Duodenal mucosa (tissue), 2 donors: ENCODE data around the gene TM9SF4.

Experiments
- H3K27ac ChIP-seq: one replicate; pipeline ENCODE4 v1.7.0; 2013; ENCODE audit warnings: low read depth, low read length
- H3K27me3 ChIP-seq, 2 donors: one replicate each; pipeline ENCODE4 v1.7.0; 2013; ENCODE audit warnings: low read length in 2 of 2, control low read depth in 1 of 2; ENCODE audit not compliant: insufficient read depth in 2 of 2, control insufficient read depth in 1 of 2
- H3K36me3 ChIP-seq, 2 donors: one replicate each; pipeline ENCODE4 v1.7.0; 2013; ENCODE audit warnings: low read length in 2 of 2, control low read depth in 1 of 2; ENCODE audit not compliant: insufficient read depth in 2 of 2, control insufficient read depth in 1 of 2
- H3K4me1 ChIP-seq, 2 donors: one replicate each; pipeline ENCODE4 v1.7.0; 2013; ENCODE audit warnings: low read length in 2 of 2, control low read depth in 1 of 2; ENCODE audit not compliant: insufficient read depth in 2 of 2, control insufficient read depth in 1 of 2
- H3K4me3 ChIP-seq, 2 donors: one replicate each; pipeline ENCODE4 v1.7.0; 2013; ENCODE audit warnings: low read length in 2 of 2, low read depth in 1 of 2
- H3K9ac ChIP-seq, 2 donors: one replicate each; pipeline ENCODE4 v1.7.0; 2013; ENCODE audit warnings: low read length in 2 of 2, low read depth in 1 of 2
- H3K9me3 ChIP-seq, 2 donors: one replicate each; pipeline ENCODE4 v1.7.0; 2013; ENCODE audit warnings: low read length in 2 of 2, control low read depth in 1 of 2; ENCODE audit not compliant: control insufficient read depth in 1 of 2

Gene TM9SF4

GRCh38 chr20:32153156-32153665 is 43.7 kb downstream of the TM9SF4 start:
- H3K4me1 ChIP-seq: peaks cover 21 to 22% of the 10 kb centered on the region in 2 donors
- peaks cover 36 to 72% of the 10 kb centered on the region in 2 donors for H3K36me3 ChIP-seq

GRCh38 chr20:32153771-32154170 is 44.3 kb downstream of the TM9SF4 start:
- Histone ChIP-seq H3K27me3 (no peaks in the 10 kb centered on the region), H3K4me1 (peaks cover 21 to 22% of the 10 kb centered on the region in 2 donors), H3K36me3 (peaks cover 40 to 73% of the 10 kb centered on the region in 2 donors), H3K27ac (no peak overlapping the region), H3K9me3 (no peaks in the 10 kb centered on the region), H3K4me3 (no peak overlapping the region), H3K9ac (no peak overlapping the region)

More at GRCh38 chr20:32153156-32153665, 43.7 kb downstream of the TM9SF4 start:
- no peaks in the 10 kb centered on the region for H3K9me3 ChIP-seq
- no peak overlapping the region for H3K27ac ChIP-seq
- H3K9ac ChIP-seq: no peak overlapping the region
- no peak overlapping the region for H3K4me3 ChIP-seq
- no peaks in the 10 kb centered on the region for H3K27me3 ChIP-seq

- Histone ChIP-seq H3K9me3 (no peaks in the 10 kb centered on the region), H3K27ac (no peak overlapping the region), H3K4me1 (peaks cover 21 to 22% of the 10 kb centered on the region in 2 donors), H3K4me3 (no peak overlapping the region), H3K9ac (no peak overlapping the region), H3K36me3 (peaks cover 45 to 73% of the 10 kb centered on the region in 2 donors), H3K27me3 (no peaks in the 10 kb centered on the region)
Observed at GRCh38 chr20:32155017-32155981, 45.8 kb downstream of the TM9SF4 start.

- Histone ChIP-seq H3K4me1 (peaks cover 15 to 16% of the 10 kb centered on the region in 2 donors), H3K9ac (no peak overlapping the region), H3K9me3 (no peaks in the 10 kb centered on the region), H3K27ac (no peak overlapping the region), H3K4me3 (no peak overlapping the region), H3K27me3 (no peaks in the 10 kb centered on the region), H3K36me3 (peaks cover 49 to 75% of the 10 kb centered on the region in 2 donors)
Observed at GRCh38 chr20:32157611-32158010, 48.1 kb downstream of the TM9SF4 start.

GRCh38 chr20:32158351-32158750 is 48.8 kb downstream of the TM9SF4 start:
- H3K9me3 ChIP-seq: no peaks in the 10 kb centered on the region
- H3K27me3 ChIP-seq: no peaks in the 10 kb centered on the region
- no peak overlapping the region for H3K27ac ChIP-seq
- H3K9ac ChIP-seq: no peak overlapping the region
- peaks cover 11 to 12% of the 10 kb centered on the region in 2 donors for H3K4me1 ChIP-seq
- H3K36me3 ChIP-seq: peaks cover 42 to 73% of the 10 kb centered on the region in 2 donors
- H3K4me3 ChIP-seq: no peak overlapping the region

- Histone ChIP-seq H3K9ac (no peak overlapping the region), H3K9me3 (no peaks in the 10 kb centered on the region), H3K36me3 (peaks cover 38 to 69% of the 10 kb centered on the region in 2 donors), H3K4me3 (no peak overlapping the region), H3K27ac (no peak overlapping the region), H3K27me3 (no peaks in the 10 kb centered on the region), H3K4me1 (peaks cover 11 to 12% of the 10 kb centered on the region in 2 donors)
Observed at GRCh38 chr20:32158943-32159660, 49.6 kb downstream of the TM9SF4 start.

GRCh38 chr20:32159766-32160221 is 50.3 kb downstream of the TM9SF4 start:
- no peaks in the 10 kb centered on the region for H3K27me3 ChIP-seq
- H3K4me3 ChIP-seq: no peak overlapping the region
- H3K9me3 ChIP-seq: no peaks in the 10 kb centered on the region
- H3K4me1 ChIP-seq: peaks cover 9 to 10% of the 10 kb centered on the region in 2 donors
- H3K27ac ChIP-seq: no peak overlapping the region
- H3K9ac ChIP-seq: no peak overlapping the region
- H3K36me3 ChIP-seq: peaks cover 42 to 75% of the 10 kb centered on the region in 2 donors

GRCh38 chr20:32160341-32160740 is 50.8 kb downstream of the TM9SF4 start:
- no peaks in the 10 kb centered on the region for H3K9me3 ChIP-seq
- peaks cover 3 to 5% of the 10 kb centered on the region in 2 donors for H3K4me1 ChIP-seq
- H3K4me3 ChIP-seq: no peak overlapping the region
- H3K36me3 ChIP-seq: peaks cover 47 to 76% of the 10 kb centered on the region in 2 donors
- no peaks in the 10 kb centered on the region for H3K27me3 ChIP-seq
- no peak overlapping the region for H3K9ac ChIP-seq
- no peak overlapping the region for H3K27ac ChIP-seq

GRCh38 chr20:32162351-32162750 is 52.8 kb downstream of the TM9SF4 start:
- Histone ChIP-seq H3K27me3 (no peaks in the 10 kb centered on the region), H3K9ac (no peak overlapping the region), H3K27ac (no peak overlapping the region), H3K4me1 (no peaks in the 10 kb centered on the region), H3K4me3 (no peak overlapping the region), H3K9me3 (no peaks in the 10 kb centered on the region), H3K36me3 (peaks cover 62 to 85% of the 10 kb centered on the region in 2 donors)

- H3K36me3 ChIP-seq: peaks cover 52 to 73% of the 10 kb centered on the region in 2 donors
Observed at GRCh38 chr20:32163951-32164350, 54.4 kb downstream of the TM9SF4 start.

More at GRCh38 chr20:32163951-32164350, 54.4 kb downstream of the TM9SF4 start:
- Histone ChIP-seq H3K4me3 (no peak overlapping the region), H3K9ac (no peak overlapping the region), H3K27me3 (no peaks in the 10 kb centered on the region), H3K27ac (no peak overlapping the region), H3K9me3 (no peaks in the 10 kb centered on the region), H3K4me1 (no peaks in the 10 kb centered on the region)
